ENCODE results near the gene AP1G2. TPM values are rescaled to one million over a fixed set of nuclear protein-coding genes. Genes with fewer than 3 reads are reported as not detected.

AP1G2 gene
- total and polyA plus RNA-seq, 12 donors = 6.6 to 58.5 (median 10.8) TPM

- peaks cover 5 to 19% (median 14%) of the 10 kb centered on the region in 9 donors for H3K4me1 ChIP-seq
- H3K27me3 ChIP-seq = no peaks in the 10 kb centered on the region
- no peaks in the 10 kb centered on the region for H3K9me3 ChIP-seq
- no peak overlapping the region for H3K27ac ChIP-seq
- H3K4me3 ChIP-seq = no peak overlapping the region
- WGBS, 2 donors = 83 to 94% methylated on average over 2 of the region's 2 CpGs
- H3K36me3 ChIP-seq = peaks cover 0 to 77% (median 0%) of the 10 kb centered on the region in 9 donors
- no peak for TF ChIP-seq CTCF (IDR thresholded peaks at IDR 0.05)
- ATAC-seq (no peak), DNase-seq (no peak)
- intact Hi-C loops (cut with DNase I) = loop anchor here in 6 of 10 donors (5.0 to 10.0 kb wide), 4 partner anchors 79 to 296 kb away; partner anchors contain the start of gene PABPN1 (in 2 of the 6)
Observed at GRCh38 chr14:23561259-23561658, 6.3 kb downstream of the AP1G2 start.

GRCh38 chr14:23559926-23560520 lies 7.6 kb downstream of the AP1G2 start:
- no peak for ATAC-seq
- no peak overlapping the region for H3K27ac ChIP-seq
- no peaks in the 10 kb centered on the region for H3K9me3 ChIP-seq
- H3K27me3 ChIP-seq = no peaks in the 10 kb centered on the region
- H3K36me3 ChIP-seq = peaks cover 0 to 66% (median 0%) of the 10 kb centered on the region in 9 donors
- 87 to 92% methylated on average over 3 of the region's 3 CpGs for WGBS, 2 donors
- H3K4me1 ChIP-seq = peaks cover 5 to 27% (median 19%) of the 10 kb centered on the region in 9 donors
- no peak for DNase-seq
- no peak overlapping the region for H3K4me3 ChIP-seq
- no peak for TF ChIP-seq CTCF (IDR thresholded peaks at IDR 0.05)
- intact Hi-C loops (cut with DNase I) = loop anchor here in 9 of 10 donors (1.0 to 10.0 kb wide), 7 partner anchors 78 to 295 kb away; partner anchors contain the start of gene PABPN1 (in 6 of the 9)

- ATAC-seq (no peak), DNase-seq (peak in 1 of 2 donors; percentile 59)
- no peak overlapping the region for H3K4me3 ChIP-seq
- H3K27ac ChIP-seq = peak overlapping the region in 1 of 10 donors; percentile 22
- peaks cover 5 to 30% (median 22%) of the 10 kb centered on the region in 9 donors for H3K4me1 ChIP-seq
- WGBS, 2 donors = 77% methylated on average over 21 of the region's 21 CpGs
- no peaks in the 10 kb centered on the region for H3K9me3 ChIP-seq
- peaks cover 0 to 58% (median 0%) of the 10 kb centered on the region in 9 donors for H3K36me3 ChIP-seq
- intact Hi-C loops (cut with DNase I) = loop anchor here in 4 of 10 donors (1.0 to 10.0 kb wide), 4 partner anchors 80 to 237 kb away; partner anchors contain the start of gene PABPN1 (in 4 of the 4)
- TF ChIP-seq CTCF (IDR thresholded peaks at IDR 0.05) = peak; percentile 69 to 89 (median 84)
- no peaks in the 10 kb centered on the region for H3K27me3 ChIP-seq
Observed at GRCh38 chr14:23559010-23559925, 8.3 kb downstream of the AP1G2 start.

- TF ChIP-seq CTCF (IDR thresholded peaks at IDR 0.05) = no peak
- DNase-seq (no peak), ATAC-seq (no peak)
- 90% methylated on average over 10 of the region's 10 CpGs for WGBS, 2 donors
- Histone ChIP-seq H3K27me3 (no peaks in the 10 kb centered on the region), H3K4me1 (peaks cover 5 to 30% (median 22%) of the 10 kb centered on the region in 9 donors), H3K36me3 (peaks cover 0 to 50% (median 0%) of the 10 kb centered on the region in 9 donors), H3K4me3 (no peak overlapping the region), H3K27ac (no peak overlapping the region), H3K9me3 (no peaks in the 10 kb centered on the region)
- intact Hi-C loops (cut with DNase I) = loop anchor here in 4 of 10 donors (1.0 to 10.0 kb wide), 4 partner anchors 80 to 236 kb away; partner anchors contain the start of gene PABPN1 (in 4 of the 4)
Observed at GRCh38 chr14:23558346-23559009, 9.1 kb downstream of the AP1G2 start.

All from heart right ventricle (tissue), 16 donors.